Esophagus muscularis mucosa (tissue), 4 donors: ENCODE measurements around the gene CDK5RAP2. TPM values are rescaled to one million over a fixed set of nuclear protein-coding genes. Genes with fewer than 3 reads are reported as not detected.
A peak's percentile ranks its signal among the peaks of the same experiment; 100 is the strongest.
"Not testable (repeated sequence)": the region's sequence is repeated elsewhere in the genome, so short reads cannot be mapped to it uniquely, and the experiment has no call there.

Experiments used
- DNase-seq: peaks from one replicate; pipeline ENCODE4 v3.0.0-alpha.2; 2017; ENCODE audit errors: extremely low spot score
- H3K27ac ChIP-seq, 4 donors: fragments of 200-600 bp; sonication (generic); replicated peaks in 1 of 4; 1 replicate in 3 of 4; 2 replicates in 1 of 4; pipeline ENCODE4 v1.5.1; 2016 to 2019; ENCODE audit warnings: mild to moderate bottlenecking in 1 of 4
- H3K27me3 ChIP-seq, 4 donors: fragments of 200-600 bp; sonication (generic); one replicate each; pipeline versions ENCODE4 v1.5.1 to v1.6.0; 2016 to 2019
- H3K36me3 ChIP-seq, 4 donors: fragments of 200-600 bp; sonication (generic); one replicate each; pipeline ENCODE4 v1.5.1; 2016 to 2019
- H3K4me1 ChIP-seq, 4 donors: fragments of 200-600 bp; sonication (generic); one replicate each; pipeline ENCODE4 v1.5.1; 2016 to 2019
- H3K4me3 ChIP-seq, 4 donors: fragments of 200-600 bp; sonication (generic); 1 replicate in 2 of 4; 2 replicates in 2 of 4; pipeline ENCODE4 v1.5.1; 2016 to 2019; ENCODE audit warnings: mild to moderate bottlenecking in 4 of 4, moderate library complexity in 1 of 4
- H3K9me3 ChIP-seq, 4 donors: fragments of 200-600 bp; sonication (generic); 1 replicate in 3 of 4; 2 replicates in 1 of 4; pipeline ENCODE4 v1.5.1; 2016 to 2019
- EP300 ChIP-seq: sonication (generic); formaldehyde crosslinking; IDR thresholded peaks from one replicate; pipeline ENCODE4 v1.6.1; 2017; ENCODE audit warnings: antibody characterized with exemption
- POLR2A ChIP-seq: fragments of 450-650 bp; IDR thresholded peaks from one replicate; pipeline ENCODE4 v1.6.1; 2017; ENCODE audit warnings: antibody characterized with exemption, moderate library complexity, mild to moderate bottlenecking, low read depth
- POLR2AphosphoS5 ChIP-seq, 2 donors: sonication (generic); formaldehyde crosslinking; IDR thresholded peaks; one replicate each; pipeline ENCODE4 v1.6.1; 2017; ENCODE audit warnings: antibody characterized with exemption in 2 of 2
- WGBS: methylation state at CpG from one replicate; pipeline ENCODE4 v1.1.5; 2018; 5-methylcytosine and 5-hydroxymethylcytosine counted together
- intact Hi-C: fragments of 100-400 bp; cut with DNase I; formaldehyde crosslinking; loops from one replicate; pipeline ENCODE4 v1.15.1; 2023
- total RNA-seq, 4 donors: library from RNA; depleted of rRNA; stranded (reverse); fragments of >200 nt; gene quantifications; one replicate each; pipeline versions ENCODE4 v1.1.0 to v1.2.1, GENCODE V29; 2016
- TF ChIP-seq, protein P1 (sequence below), 3 experiments: fragments of 200-600 bp in 2 of 3; fragments of 450-650 bp in 1 of 3; sonication (generic) in 2 of 3; IDR thresholded peaks; one replicate each; pipeline ENCODE4 v1.5.1; 2017 to 2019; ENCODE audit warnings: antibody characterized with exemption in 3 of 3, mild to moderate bottlenecking in 2 of 3, moderate library complexity in 1 of 3

CDK5RAP2 gene
- total RNA-seq, 4 donors from 2014 or later: 34.6 to 38.6 (median 36.7) TPM

DNA sequence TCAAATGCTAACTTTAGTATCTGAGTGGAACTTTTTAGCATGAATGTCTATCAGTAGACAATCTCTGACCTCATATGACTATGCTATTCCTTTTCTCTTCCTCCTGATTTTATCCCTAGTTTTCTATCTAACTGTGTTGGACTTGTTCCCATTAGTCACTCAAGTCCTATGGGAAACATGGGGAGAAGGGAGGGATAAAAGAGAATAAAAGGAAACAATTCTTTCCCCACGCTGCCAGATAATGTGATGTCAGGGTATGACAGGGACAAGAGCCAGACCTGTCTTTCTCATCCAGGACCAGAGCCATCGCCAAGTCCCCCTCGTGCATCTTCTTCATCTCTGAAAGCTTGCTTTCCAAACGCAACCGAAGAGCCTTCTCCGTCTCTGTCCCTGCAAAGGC, 43.9 kb downstream of the CDK5RAP2 start:
- TF ChIP-seq POLR2AphosphoS5 (IDR thresholded peaks at IDR 0.05): no peak
- no peak for TF ChIP-seq EP300
- TF ChIP-seq POLR2A: no peak
- TF ChIP-seq, protein P1, sequence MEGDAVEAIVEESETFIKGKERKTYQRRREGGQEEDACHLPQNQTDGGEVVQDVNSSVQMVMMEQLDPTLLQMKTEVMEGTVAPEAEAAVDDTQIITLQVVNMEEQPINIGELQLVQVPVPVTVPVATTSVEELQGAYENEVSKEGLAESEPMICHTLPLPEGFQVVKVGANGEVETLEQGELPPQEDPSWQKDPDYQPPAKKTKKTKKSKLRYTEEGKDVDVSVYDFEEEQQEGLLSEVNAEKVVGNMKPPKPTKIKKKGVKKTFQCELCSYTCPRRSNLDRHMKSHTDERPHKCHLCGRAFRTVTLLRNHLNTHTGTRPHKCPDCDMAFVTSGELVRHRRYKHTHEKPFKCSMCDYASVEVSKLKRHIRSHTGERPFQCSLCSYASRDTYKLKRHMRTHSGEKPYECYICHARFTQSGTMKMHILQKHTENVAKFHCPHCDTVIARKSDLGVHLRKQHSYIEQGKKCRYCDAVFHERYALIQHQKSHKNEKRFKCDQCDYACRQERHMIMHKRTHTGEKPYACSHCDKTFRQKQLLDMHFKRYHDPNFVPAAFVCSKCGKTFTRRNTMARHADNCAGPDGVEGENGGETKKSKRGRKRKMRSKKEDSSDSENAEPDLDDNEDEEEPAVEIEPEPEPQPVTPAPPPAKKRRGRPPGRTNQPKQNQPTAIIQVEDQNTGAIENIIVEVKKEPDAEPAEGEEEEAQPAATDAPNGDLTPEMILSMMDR (IDR thresholded peaks at IDR 0.05): no peak
- DNase-seq: no peak
- 87% methylated on average over 6 of the region's 6 CpGs for whole genome bisulfite sequencing
- Histone ChIP-seq H3K27me3 (no peaks in the 10 kb centered on the region), H3K4me3 (no peak overlapping the region), H3K4me1 (peaks cover 0 to 3% (median 0%) of the 10 kb centered on the region in 4 donors), H3K9me3 (no peaks in the 10 kb centered on the region), H3K36me3 (peaks cover 47 to 95% (median 52%) of the 10 kb centered on the region in 4 donors), H3K27ac (no peak overlapping the region)
- intact Hi-C loops: no loop called here

DNA sequence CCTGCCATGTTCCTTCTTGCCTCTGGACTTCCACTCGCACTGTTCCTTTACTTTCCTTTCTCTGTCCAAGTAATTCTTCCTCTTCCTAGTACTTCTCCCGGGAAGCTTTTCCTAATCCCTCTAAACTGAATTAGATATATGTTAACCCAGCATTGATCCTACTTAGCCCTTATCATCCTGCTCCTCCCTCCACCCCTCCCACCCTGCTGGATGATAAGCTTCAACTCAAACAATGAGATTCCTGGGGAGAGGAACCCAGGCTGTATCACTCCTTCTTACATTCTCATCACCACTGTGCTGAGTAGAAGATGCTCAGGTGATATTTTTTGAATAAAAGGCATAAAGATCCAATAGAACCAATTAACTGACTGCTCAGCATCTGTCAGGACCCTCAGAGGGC, 45.7 kb downstream of the CDK5RAP2 start:
- Histone ChIP-seq H3K4me3 (no peak overlapping the region), H3K36me3 (peaks cover 51 to 94% (median 56%) of the 10 kb centered on the region in 4 donors), H3K9me3 (no peaks in the 10 kb centered on the region), H3K4me1 (peaks cover 0 to 3% (median 0%) of the 10 kb centered on the region in 4 donors), H3K27ac (no peak overlapping the region), H3K27me3 (no peaks in the 10 kb centered on the region)
- intact Hi-C loops: no loop called here
- TF ChIP-seq, protein P1 (IDR thresholded peaks at IDR 0.05): no peak
- TF ChIP-seq POLR2AphosphoS5 (IDR thresholded peaks at IDR 0.05) (no peak), EP300 (no peak), POLR2A (no peak)
- 91% methylated on average over 2 of the region's 2 CpGs for WGBS
- DNase-seq: no peak

DNA sequence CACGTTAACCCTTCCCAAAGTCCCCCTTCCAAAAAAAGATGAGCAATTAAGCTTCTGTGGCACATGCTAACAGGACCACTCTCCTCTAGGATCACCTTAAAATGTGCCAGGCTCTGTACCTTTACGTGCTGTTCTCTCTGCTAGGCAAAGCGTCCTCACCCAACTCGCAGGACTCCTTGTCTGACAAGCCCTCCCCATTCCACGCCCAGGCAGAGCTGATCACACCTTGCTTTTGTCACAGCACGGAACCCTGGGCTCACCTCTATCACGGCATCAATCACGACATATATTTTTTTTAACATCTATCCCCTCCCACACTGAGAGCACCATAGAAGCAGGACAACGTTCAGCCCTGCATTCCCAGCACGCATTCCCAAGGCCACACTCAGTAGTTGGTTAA, 47.1 kb downstream of the CDK5RAP2 start:
- H3K9me3 ChIP-seq: no peaks in the 10 kb centered on the region
- H3K27ac ChIP-seq: no peak overlapping the region
- H3K36me3 ChIP-seq: peaks cover 51 to 94% (median 66%) of the 10 kb centered on the region in 4 donors
- DNase-seq: no peak
- no peaks in the 10 kb centered on the region for H3K27me3 ChIP-seq
- no peaks in the 10 kb centered on the region for H3K4me1 ChIP-seq
- intact Hi-C loops: no loop called here
- WGBS: 87% methylated on average over 10 of the region's 10 CpGs
- H3K4me3 ChIP-seq: no peak overlapping the region
- TF ChIP-seq, protein P1 (IDR thresholded peaks at IDR 0.05): no peak
- TF ChIP-seq POLR2AphosphoS5 (IDR thresholded peaks at IDR 0.05) (no peak), POLR2A (no peak), EP300 (no peak)

DNA sequence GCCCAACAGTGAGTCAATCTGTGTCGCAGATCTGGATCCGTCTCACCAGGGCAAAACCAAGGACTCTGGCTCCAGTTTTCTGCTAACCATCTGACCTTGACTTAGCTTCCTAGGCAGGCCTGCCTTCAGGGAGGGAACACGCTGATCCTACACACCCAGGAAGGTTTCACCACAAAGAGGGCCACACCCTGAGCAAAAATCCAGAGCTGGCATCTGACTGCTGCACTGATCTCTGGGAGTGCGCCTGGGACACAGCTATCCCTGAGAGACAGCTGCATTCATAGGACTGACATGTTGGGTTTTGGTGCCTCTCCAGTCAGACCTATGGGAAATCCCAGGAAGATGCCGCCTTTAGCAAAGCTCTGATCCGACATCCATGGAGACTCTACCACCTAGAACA, 47.5 kb downstream of the CDK5RAP2 start:
- 81% methylated on average over 3 of the region's 6 CpGs for WGBS
- Histone ChIP-seq H3K27ac (no peak overlapping the region), H3K36me3 (peaks cover 47 to 94% (median 70%) of the 10 kb centered on the region in 4 donors), H3K27me3 (no peaks in the 10 kb centered on the region), H3K4me3 (no peak overlapping the region), H3K4me1 (no peaks in the 10 kb centered on the region), H3K9me3 (no peaks in the 10 kb centered on the region)
- intact Hi-C loops: no loop called here
- DNase-seq: no peak
- TF ChIP-seq POLR2A (peak; percentile 27), POLR2AphosphoS5 (IDR thresholded peaks at IDR 0.05) (no peak), EP300 (no peak)
- TF ChIP-seq, protein P1 (IDR thresholded peaks at IDR 0.05): no peak

DNA sequence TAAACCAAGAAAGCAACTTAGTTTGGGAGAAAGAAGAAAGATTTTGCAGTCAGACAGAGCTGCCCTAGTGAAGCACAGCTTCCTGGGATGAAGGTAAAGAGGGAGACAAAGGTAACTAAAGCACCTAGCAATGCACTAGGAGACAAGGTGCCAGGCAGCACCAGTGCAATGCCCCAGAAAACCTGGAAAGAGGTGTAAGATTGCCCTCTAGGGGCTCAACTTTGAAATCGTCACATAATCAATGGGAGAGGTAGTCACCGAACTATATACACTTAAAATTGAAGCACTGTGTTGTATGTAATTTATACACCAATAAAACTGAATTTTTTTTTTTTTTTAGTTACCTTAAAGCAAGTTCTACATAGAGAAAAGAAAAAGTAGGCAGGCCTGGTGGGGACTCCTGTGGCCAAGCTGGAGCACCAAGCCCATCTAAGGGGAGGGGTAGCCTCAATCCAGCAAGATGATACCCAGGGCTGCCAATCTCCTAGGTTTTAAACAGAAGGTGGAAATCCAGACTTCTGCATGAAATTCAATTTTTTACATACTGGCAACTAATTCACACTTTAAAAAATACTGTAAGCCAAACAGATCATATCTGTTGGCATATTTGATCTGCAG, 48.2 kb downstream of the CDK5RAP2 start:
- no peak for TF ChIP-seq EP300
- TF ChIP-seq, protein P1 (IDR thresholded peaks at IDR 0.05): peak in 1 of 3 experiments; percentile 6
- WGBS: 81% methylated on average over 2 of the region's 2 CpGs
- Histone ChIP-seq H3K27ac (no peak overlapping the region), H3K4me3 (no peak overlapping the region), H3K4me1 (no peaks in the 10 kb centered on the region), H3K9me3 (no peaks in the 10 kb centered on the region), H3K27me3 (no peaks in the 10 kb centered on the region), H3K36me3 (peaks cover 45 to 96% (median 76%) of the 10 kb centered on the region in 4 donors)
- intact Hi-C loops: no loop called here
- DNase-seq: no peak

DNA sequence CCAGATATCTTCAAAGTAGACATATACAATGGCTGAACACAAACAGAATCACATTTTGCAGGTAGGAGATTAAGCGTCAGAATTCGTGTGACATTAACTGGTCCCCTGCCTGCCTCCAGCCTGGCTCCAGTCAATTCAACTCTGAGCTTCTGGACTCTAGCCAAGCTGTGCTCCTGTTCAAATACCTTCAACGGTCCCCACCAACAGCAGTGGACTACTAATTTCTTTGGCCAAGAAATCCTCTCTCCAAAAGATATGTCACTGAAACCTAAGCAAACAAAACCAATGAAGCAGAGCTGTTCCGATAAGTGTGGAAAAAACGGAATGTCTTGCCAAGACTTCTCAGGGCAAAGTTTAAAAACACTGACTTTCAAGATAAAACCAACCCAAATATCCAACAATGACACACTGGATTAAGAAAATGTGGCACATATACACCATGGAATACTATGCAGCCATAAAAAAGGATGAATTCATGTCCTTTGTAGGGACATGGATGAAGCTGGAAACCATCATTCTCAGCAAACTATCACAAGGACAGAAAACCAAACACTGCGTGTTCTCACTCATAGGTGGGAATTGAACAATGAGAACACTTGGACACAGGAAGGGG, 49.6 kb downstream of the CDK5RAP2 start:
- H3K36me3 ChIP-seq: peaks cover 51 to 96% (median 79%) of the 10 kb centered on the region in 4 donors
- WGBS: 92% methylated on average over 6 of the region's 6 CpGs
- H3K4me3 ChIP-seq, H3K9me3 ChIP-seq, DNase-seq, H3K27ac ChIP-seq, H3K4me1 ChIP-seq, intact Hi-C loops, H3K27me3 ChIP-seq: not testable (repeated sequence)
